Fibroblast of skin of back (primary cell): ENCODE data around the gene OTOL1. TPM values are rescaled to one million over a fixed set of nuclear protein-coding genes. Genes with fewer than 3 reads are reported as not detected.
"Not testable (repeated sequence)": the region's sequence is repeated elsewhere in the genome, so short reads cannot be mapped to it uniquely, and the experiment has no call there.

ENCODE experiments used
- DNase-seq: peaks from one replicate; pipeline ENCODE4 v3.0.0-alpha.2; 2013
- polyA plus RNA-seq, 2 experiments: library from polyadenylated mRNA; unstranded; fragments of 120-200 nt; gene quantifications; one replicate each; pipeline ENCODE4 v1.2.1, GENCODE V29; 2013; ENCODE audit not compliant: insufficient read length in 2 of 2

The OTOL1 gene
- not detected for polyA plus RNA-seq (2013, experiment 1 of 2; ENCODE audit: insufficient read length)
- not detected for polyA plus RNA-seq (2013, experiment 2 of 2; ENCODE audit: insufficient read length)

- no peak for DNase-seq
Observed at GRCh38 chr3:161496508-161496907, at the start of gene OTOL1. Gene OTOL1 (plus strand): TSS chr3:161496808. CDS start chr3:161496808, 0 bp downstream.

GRCh38 chr3:161449785-161450184, 46.8 kb upstream of the OTOL1 start:
- DNase-seq = no peak

- no peak for DNase-seq
Observed at GRCh38 chr3:161452179-161452578, 44.4 kb upstream of the OTOL1 start.

- DNase-seq = no peak
Observed at GRCh38 chr3:161454615-161455014, 42.0 kb upstream of the OTOL1 start.

GRCh38 chr3:161455962-161456361, 40.6 kb upstream of the OTOL1 start:
- DNase-seq = no peak

- no peak for DNase-seq
Observed at GRCh38 chr3:161462138-161462537, 34.5 kb upstream of the OTOL1 start.

- no peak for DNase-seq
Observed at GRCh38 chr3:161471211-161471610, 25.4 kb upstream of the OTOL1 start.

GRCh38 chr3:161474139-161474538, 22.5 kb upstream of the OTOL1 start:
- DNase-seq = peak; percentile 1

GRCh38 chr3:161474741-161475140, 21.9 kb upstream of the OTOL1 start:
- no peak for DNase-seq

GRCh38 chr3:161475206-161475605, 21.4 kb upstream of the OTOL1 start:
- no peak for DNase-seq

GRCh38 chr3:161475905-161476304, 20.7 kb upstream of the OTOL1 start:
- DNase-seq = peak; percentile 11

GRCh38 chr3:161484226-161484625, 12.4 kb upstream of the OTOL1 start:
- DNase-seq = no peak

GRCh38 chr3:161488284-161488683, 8.3 kb upstream of the OTOL1 start:
- DNase-seq = not testable (repeated sequence)

- no peak for DNase-seq
Observed at GRCh38 chr3:161489395-161489794, 7.2 kb upstream of the OTOL1 start.

- DNase-seq = not testable (repeated sequence)
Observed at GRCh38 chr3:161490845-161491244, 5.8 kb upstream of the OTOL1 start.

- DNase-seq = no peak
Observed at GRCh38 chr3:161498259-161498921, 1.8 kb downstream of the OTOL1 start.

GRCh38 chr3:161500068-161500796, 3.6 kb downstream of the OTOL1 start:
- DNase-seq = no peak

- DNase-seq = no peak
Observed at GRCh38 chr3:161503271-161503670, 6.7 kb downstream of the OTOL1 start.

GRCh38 chr3:161508852-161509477, 12.4 kb downstream of the OTOL1 start:
- no peak for DNase-seq

GRCh38 chr3:161510510-161511260, 14.1 kb downstream of the OTOL1 start:
- DNase-seq = no peak

GRCh38 chr3:161523916-161524315, 27.3 kb downstream of the OTOL1 start:
- no peak for DNase-seq

GRCh38 chr3:161531930-161532329, 35.3 kb downstream of the OTOL1 start:
- no peak for DNase-seq

- no peak for DNase-seq
Observed at GRCh38 chr3:161540594-161540993, 44.0 kb downstream of the OTOL1 start.
